WERI-Rb-1 (cell line): ENCODE results near the gene CALCOCO2.
A peak's percentile ranks its signal among the peaks of the same experiment; 100 is the strongest.

ENCODE experiments used
- DNase-seq: peaks from one replicate; pipeline ENCODE4 v3.0.0-alpha.2; 2020
- H3K27ac ChIP-seq: fragments of 250-450 bp; sonication (Bioruptor Pico); 2 replicates; pipeline ENCODE4 v1.5.1; 2020; ENCODE audit warnings: mild to moderate bottlenecking, moderate library complexity
- H3K27me3 ChIP-seq: fragments of 250-450 bp; sonication (Bioruptor Pico); 2 replicates; pipeline ENCODE4 v1.5.1; 2021; ENCODE audit warnings: mild to moderate bottlenecking, low read depth, moderate library complexity; ENCODE audit not compliant: insufficient read depth, severe bottlenecking
- H3K36me3 ChIP-seq: fragments of 250-450 bp; sonication (Bioruptor Pico); 2 replicates; pipeline ENCODE4 v1.5.1; 2020; ENCODE audit warnings: mild to moderate bottlenecking, moderate library complexity
- H3K4me3 ChIP-seq: 2 replicates; pipeline ENCODE4 v1.5.1; 2011; ENCODE audit warnings: low read depth, mild to moderate bottlenecking, control low read depth, low read length
- H3K9me3 ChIP-seq: fragments of 250-450 bp; sonication (Bioruptor Pico); 2 replicates; pipeline ENCODE4 v1.5.1; 2021; ENCODE audit warnings: mild to moderate bottlenecking, moderate library complexity; ENCODE audit not compliant: severe bottlenecking
- CTCF ChIP-seq: IDR thresholded peaks from 2 replicates; pipeline ENCODE4 v1.5.1; 2011; ENCODE audit warnings: low read depth, mild to moderate bottlenecking, control low read depth, inconsistent platforms, low read length

CALCOCO2 gene

GRCh38 chr17:48850792-48851323, 20.0 kb downstream of the CALCOCO2 start:
- H3K27me3 ChIP-seq, result no peaks in the 10 kb centered on the region
- no peaks in the 10 kb centered on the region for H3K9me3 ChIP-seq
- H3K4me3 ChIP-seq, result no peak overlapping the region
- DNase-seq, result no peak
- peaks cover 73% of the 10 kb centered on the region for H3K36me3 ChIP-seq
- TF ChIP-seq CTCF, result no peak
- H3K27ac ChIP-seq, result no peak overlapping the region

- peaks cover 71% of the 10 kb centered on the region for H3K36me3 ChIP-seq
- H3K4me3 ChIP-seq, result no peak overlapping the region
- no peak for DNase-seq
- H3K27me3 ChIP-seq, result no peaks in the 10 kb centered on the region
- TF ChIP-seq CTCF, result no peak
- no peak overlapping the region for H3K27ac ChIP-seq
- no peaks in the 10 kb centered on the region for H3K9me3 ChIP-seq
Observed at GRCh38 chr17:48854774-48855476, 24.1 kb downstream of the CALCOCO2 start.

GRCh38 chr17:48856122-48856821, 25.4 kb downstream of the CALCOCO2 start:
- no peak overlapping the region for H3K27ac ChIP-seq
- peaks cover 73% of the 10 kb centered on the region for H3K36me3 ChIP-seq
- H3K9me3 ChIP-seq, result no peaks in the 10 kb centered on the region
- H3K4me3 ChIP-seq, result no peak overlapping the region
- TF ChIP-seq CTCF, result no peak
- no peak for DNase-seq
- no peaks in the 10 kb centered on the region for H3K27me3 ChIP-seq

GRCh38 chr17:48860034-48860433, 29.2 kb downstream of the CALCOCO2 start:
- Histone ChIP-seq H3K27ac (no peak overlapping the region), H3K27me3 (no peaks in the 10 kb centered on the region), H3K36me3 (peaks cover 57% of the 10 kb centered on the region), H3K9me3 (no peaks in the 10 kb centered on the region), H3K4me3 (no peak overlapping the region)
- DNase-seq, result no peak
- 0 out of 2 replicates have a peak, but pooled peaks have one; percentile 32 for TF ChIP-seq CTCF

- Histone ChIP-seq H3K9me3 (no peaks in the 10 kb centered on the region), H3K27ac (no peak overlapping the region), H3K36me3 (peaks cover 53% of the 10 kb centered on the region), H3K27me3 (no peaks in the 10 kb centered on the region), H3K4me3 (no peak overlapping the region)
- no peak for TF ChIP-seq CTCF
- no peak for DNase-seq
Observed at GRCh38 chr17:48860456-48860855, 29.6 kb downstream of the CALCOCO2 start.
